T-helper 1 cell treated with Interleukin-12 subunit alpha and Interleukin-12 subunit beta and Interleukin-4 antibody, amounts not matched to agents 30 μg/mL and 1 μg/mL, for 36 hours (primary cell): Measurements from ENCODE around the gene PPP4R2.

Experiments
- H3K27ac Mint-ChIP-seq: one replicate; pipeline ENCODE4 v1.8.0; 2021; ENCODE audit warnings: mild to moderate bottlenecking, mixed read lengths
- H3K27me3 Mint-ChIP-seq: one replicate; pipeline ENCODE4 v1.8.0; 2021; ENCODE audit warnings: low read depth, mixed read lengths
- H3K36me3 Mint-ChIP-seq: one replicate; pipeline ENCODE4 v1.8.0; 2021; ENCODE audit warnings: low read depth, mixed read lengths
- H3K4me1 Mint-ChIP-seq: one replicate; pipeline ENCODE4 v1.8.0; 2021; ENCODE audit warnings: low read depth, mixed read lengths
- H3K4me3 Mint-ChIP-seq: one replicate; pipeline ENCODE4 v1.8.0; 2021; ENCODE audit warnings: mild to moderate bottlenecking, moderate library complexity, mixed read lengths
- H3K9me3 Mint-ChIP-seq: one replicate; pipeline ENCODE4 v1.8.0; 2021; ENCODE audit warnings: mixed read lengths

Gene PPP4R2

DNA sequence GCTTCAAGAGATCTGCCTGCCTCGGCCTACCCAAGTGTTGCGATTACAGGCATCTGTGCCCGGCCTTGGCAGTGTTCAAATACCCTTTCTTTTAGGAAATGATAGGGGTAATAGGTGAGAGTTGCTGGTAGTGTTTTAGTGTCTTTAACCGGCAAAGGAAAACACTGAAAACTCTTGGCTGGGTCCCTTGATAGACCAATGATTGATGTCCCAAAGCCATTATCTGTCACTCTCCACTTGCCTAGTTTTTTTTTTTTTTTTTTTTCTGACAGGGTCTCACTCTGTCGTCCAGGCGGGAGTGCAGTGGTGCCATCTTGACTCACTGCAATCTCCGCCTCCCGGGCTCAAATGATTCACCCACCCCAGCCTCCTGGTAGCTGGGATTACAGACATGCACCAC is 84.5 kb downstream of the PPP4R2 start:
- H3K4me3 Mint-ChIP-seq = no peak overlapping the region
- no peak overlapping the region for H3K27ac Mint-ChIP-seq
- H3K36me3 Mint-ChIP-seq = no peaks in the 10 kb centered on the region
- peaks cover 2% of the 10 kb centered on the region for H3K27me3 Mint-ChIP-seq
- H3K9me3 Mint-ChIP-seq = no peaks in the 10 kb centered on the region
- peaks cover 1% of the 10 kb centered on the region for H3K4me1 Mint-ChIP-seq

DNA sequence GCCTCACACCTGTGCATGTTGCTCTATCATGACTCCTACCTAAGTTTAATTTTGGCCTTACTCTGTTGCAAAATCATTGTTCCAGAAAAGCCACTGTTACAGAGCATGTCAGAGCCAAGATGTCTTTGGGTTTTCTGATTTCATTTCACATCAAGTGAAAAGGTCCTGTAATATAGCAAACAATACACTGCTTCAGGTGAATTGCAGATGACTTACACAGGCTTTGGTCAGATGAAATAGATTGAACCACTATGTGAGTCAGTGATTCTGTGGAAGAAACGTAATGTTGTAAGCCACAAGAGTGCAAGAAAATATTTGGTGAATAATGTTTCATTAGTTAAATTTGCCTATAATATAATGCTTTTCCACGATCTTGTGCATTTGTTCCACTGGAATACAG is 87.6 kb downstream of the PPP4R2 start:
- Mint-ChIP-seq H3K27me3 (peaks cover 13% of the 10 kb centered on the region), H3K27ac (no peak overlapping the region), H3K36me3 (no peaks in the 10 kb centered on the region), H3K4me1 (peaks cover 3% of the 10 kb centered on the region), H3K9me3 (no peaks in the 10 kb centered on the region), H3K4me3 (no peak overlapping the region)

DNA sequence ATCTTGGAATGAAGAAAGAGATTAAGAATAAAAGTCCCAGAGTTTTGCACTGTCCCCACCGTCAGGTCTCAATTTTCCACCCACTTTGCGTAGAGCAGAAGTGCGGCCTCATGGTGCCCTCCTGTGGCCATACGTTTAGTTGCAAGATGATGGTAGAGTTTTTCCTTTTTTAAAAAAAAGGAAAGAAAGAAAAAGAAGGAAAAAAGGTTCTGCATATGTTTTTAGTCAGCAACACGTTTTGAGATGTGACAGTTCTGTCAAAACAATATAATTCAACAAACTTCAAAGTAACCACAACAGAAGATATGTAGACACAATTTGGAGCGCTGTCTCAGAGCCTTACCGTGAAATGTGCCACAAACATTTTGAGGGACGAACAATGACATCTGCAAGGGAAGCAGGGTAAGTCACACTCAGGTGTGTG is 89.5 kb downstream of the PPP4R2 start:
- Mint-ChIP-seq H3K36me3 (no peaks in the 10 kb centered on the region), H3K9me3 (no peaks in the 10 kb centered on the region), H3K27me3 (peaks cover 16% of the 10 kb centered on the region), H3K27ac (no peak overlapping the region), H3K4me1 (peaks cover 3% of the 10 kb centered on the region), H3K4me3 (no peak overlapping the region)

DNA sequence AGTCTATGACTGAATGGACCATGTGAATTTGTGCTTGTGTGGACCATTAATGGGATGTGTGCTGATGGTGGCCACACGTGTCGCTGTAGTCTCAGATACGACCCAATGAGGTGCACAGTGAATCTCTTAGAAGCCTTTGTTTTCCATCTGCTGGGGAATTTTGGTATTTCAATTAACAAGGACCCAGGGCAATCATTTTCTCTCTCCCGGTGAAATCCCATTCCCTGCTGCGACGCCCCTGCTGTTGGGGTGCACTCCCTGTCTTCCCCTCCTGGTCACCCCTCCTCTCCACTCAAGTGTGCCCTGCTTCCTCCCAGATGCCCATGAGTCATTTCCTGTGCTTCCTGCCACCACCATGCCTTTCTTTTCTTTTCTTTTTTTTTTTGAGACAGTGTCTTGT is 97.5 kb downstream of the PPP4R2 start:
- Mint-ChIP-seq H3K4me3 (no peak overlapping the region), H3K27ac (no peak overlapping the region), H3K9me3 (no peaks in the 10 kb centered on the region), H3K36me3 (no peaks in the 10 kb centered on the region), H3K27me3 (peaks cover 6% of the 10 kb centered on the region), H3K4me1 (peaks cover 3% of the 10 kb centered on the region)

DNA sequence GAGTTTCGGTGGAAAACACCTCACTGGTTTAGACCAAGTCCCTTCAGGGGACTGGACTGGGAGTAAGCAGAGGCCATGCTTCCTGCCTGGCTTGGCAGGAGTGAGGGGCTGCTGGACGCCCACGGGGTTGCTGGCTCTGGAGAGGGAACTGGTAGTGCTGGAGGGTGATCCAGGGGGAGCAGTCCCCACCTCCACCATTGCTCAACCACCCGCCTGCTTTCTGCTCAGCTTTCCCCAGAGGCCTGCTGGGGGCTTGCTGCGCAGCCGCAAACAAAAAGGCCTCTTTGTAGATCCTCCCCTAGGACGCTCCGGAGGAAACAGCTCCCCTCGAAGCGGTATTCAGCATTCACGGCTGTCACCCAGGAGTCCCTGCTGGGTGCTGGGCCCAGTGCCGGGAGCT is 98.3 kb downstream of the PPP4R2 start:
- Mint-ChIP-seq H3K9me3 (no peaks in the 10 kb centered on the region), H3K36me3 (no peaks in the 10 kb centered on the region), H3K4me1 (peaks cover 3% of the 10 kb centered on the region), H3K4me3 (no peak overlapping the region), H3K27me3 (peaks cover 6% of the 10 kb centered on the region), H3K27ac (no peak overlapping the region)

DNA sequence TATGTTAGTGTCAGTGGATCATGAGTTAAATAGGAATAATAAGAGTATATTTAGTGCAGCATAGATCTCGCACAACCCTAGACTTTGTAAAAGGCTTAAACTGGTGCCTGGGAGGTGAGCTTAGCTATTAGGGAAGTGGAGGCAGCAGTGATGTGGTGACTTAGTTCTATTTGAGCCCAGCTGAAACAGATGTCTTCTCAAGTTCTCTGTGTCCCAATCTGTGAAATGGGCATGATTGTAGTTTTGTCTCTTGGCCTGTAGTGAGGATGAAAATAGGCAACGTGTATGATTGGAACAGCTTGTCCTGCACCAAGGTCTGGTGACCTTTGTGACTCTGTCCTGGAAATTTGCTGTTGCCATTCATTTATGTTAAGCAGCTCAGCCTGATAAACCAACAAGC is 99.6 kb downstream of the PPP4R2 start:
- Mint-ChIP-seq H3K36me3 (no peaks in the 10 kb centered on the region), H3K27me3 (peaks cover 3% of the 10 kb centered on the region), H3K27ac (no peak overlapping the region), H3K4me1 (peaks cover 3% of the 10 kb centered on the region), H3K4me3 (no peak overlapping the region), H3K9me3 (no peaks in the 10 kb centered on the region)

DNA sequence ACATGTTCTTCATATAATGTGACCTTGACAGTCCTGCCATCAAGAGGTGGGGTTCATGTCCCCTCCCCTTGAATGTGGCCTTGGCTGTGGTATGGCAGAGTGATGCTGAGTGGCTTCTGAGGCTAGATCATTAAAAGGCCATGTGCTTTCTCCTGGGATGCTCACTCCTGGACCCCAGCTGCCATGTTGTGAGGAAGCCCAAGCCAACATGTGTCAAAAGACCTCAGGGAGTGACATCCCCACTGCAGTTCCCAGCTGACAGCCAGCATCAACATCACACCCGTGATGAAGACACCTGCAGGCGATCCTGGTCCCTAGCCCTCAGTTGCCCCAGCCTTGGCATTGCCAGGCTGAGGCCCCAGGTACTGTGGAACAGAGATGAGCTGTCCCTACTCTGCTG is 101.4 kb downstream of the PPP4R2 start:
- peaks cover 3% of the 10 kb centered on the region for H3K4me1 Mint-ChIP-seq
- H3K27ac Mint-ChIP-seq = no peak overlapping the region
- H3K4me3 Mint-ChIP-seq = no peak overlapping the region
- H3K27me3 Mint-ChIP-seq = peaks cover 3% of the 10 kb centered on the region
- no peaks in the 10 kb centered on the region for H3K9me3 Mint-ChIP-seq
- H3K36me3 Mint-ChIP-seq = no peaks in the 10 kb centered on the region

DNA sequence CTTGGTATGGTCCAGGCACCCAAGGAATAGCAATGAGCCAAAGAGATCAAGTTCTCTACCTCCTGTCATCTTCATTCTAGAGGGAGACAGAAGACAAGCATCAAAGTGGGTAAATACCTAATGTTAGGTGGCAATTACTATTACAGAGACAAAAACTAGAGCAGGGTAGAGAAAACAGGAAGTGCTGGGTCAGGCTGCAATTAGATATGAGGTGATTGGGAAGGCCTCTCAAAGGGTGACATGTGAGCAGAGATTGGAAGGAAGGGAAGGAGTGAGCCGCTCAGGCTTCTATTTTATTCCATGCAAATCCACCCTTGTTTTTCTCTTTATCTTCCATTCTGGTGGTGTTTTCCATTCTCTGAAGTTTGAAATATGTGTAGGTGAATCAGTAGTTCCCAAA is 102.3 kb downstream of the PPP4R2 start:
- H3K9me3 Mint-ChIP-seq = no peaks in the 10 kb centered on the region
- H3K27ac Mint-ChIP-seq = no peak overlapping the region
- H3K27me3 Mint-ChIP-seq = peaks cover 3% of the 10 kb centered on the region
- H3K4me3 Mint-ChIP-seq = no peak overlapping the region
- H3K4me1 Mint-ChIP-seq = peaks cover 3% of the 10 kb centered on the region
- no peaks in the 10 kb centered on the region for H3K36me3 Mint-ChIP-seq

DNA sequence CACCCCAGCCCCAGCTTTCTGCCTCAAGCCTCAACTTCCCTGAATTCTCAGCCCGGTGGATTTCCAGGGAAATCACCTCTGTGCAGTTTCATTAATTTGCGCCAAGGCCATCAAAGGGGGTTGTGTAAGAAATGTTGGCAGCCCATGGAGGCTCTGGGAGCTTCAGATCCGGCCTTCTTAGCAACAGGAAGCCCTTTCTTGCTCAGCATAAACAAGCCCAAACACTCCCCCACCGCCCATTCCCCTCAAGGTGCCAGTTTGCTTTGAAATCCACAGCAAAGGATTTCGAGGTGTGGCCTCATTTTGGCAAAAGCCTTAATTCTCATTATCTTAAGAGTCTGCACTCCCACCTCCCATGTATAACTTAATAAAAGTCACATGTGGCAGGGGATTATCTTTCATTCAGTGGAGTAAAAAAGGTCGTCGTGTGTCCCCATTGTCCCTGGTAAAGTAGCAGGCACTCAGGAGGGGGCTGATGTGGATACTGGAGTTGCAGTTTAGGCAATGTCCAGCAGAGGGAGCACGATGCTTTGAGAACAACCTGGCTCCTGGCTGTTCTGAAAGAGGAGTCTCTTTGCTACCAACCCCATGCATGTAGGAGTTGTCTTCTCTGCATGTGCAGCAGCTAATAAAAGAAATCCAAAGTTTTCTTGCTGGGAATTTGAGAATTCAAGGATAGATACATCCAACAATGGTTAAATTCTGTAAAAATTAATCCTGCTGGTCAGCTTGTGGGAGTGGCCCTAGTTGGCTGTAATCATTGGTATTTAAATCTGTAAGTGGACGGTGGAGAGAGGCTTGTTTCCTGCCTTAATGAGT is 104.3 kb downstream of the PPP4R2 start:
- Mint-ChIP-seq H3K36me3 (no peaks in the 10 kb centered on the region), H3K27ac (no peak overlapping the region), H3K27me3 (peaks cover 3% of the 10 kb centered on the region), H3K4me3 (no peak overlapping the region), H3K9me3 (no peaks in the 10 kb centered on the region), H3K4me1 (no peaks in the 10 kb centered on the region)

DNA sequence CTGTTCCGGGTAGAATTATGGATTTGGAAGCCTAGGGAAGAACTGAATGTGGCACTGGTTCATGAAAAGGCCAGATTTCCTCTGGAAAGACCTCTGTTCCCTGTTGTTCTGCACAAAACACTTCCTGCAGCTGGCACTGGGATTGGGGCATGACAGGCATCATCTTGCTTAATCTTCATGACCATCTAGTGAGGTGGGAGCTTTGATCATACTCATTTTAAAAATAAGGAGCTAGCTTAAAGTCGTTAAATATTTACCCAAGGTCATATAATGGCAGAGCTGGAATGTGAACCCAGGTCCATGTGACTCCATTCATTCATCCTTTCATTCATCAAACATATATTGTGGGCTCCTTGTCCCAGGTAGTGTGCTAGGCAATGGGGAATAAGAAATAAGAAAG is 105.3 kb downstream of the PPP4R2 start:
- Mint-ChIP-seq H3K36me3 (no peaks in the 10 kb centered on the region), H3K4me1 (no peaks in the 10 kb centered on the region), H3K9me3 (no peaks in the 10 kb centered on the region), H3K27ac (no peak overlapping the region), H3K4me3 (no peak overlapping the region), H3K27me3 (peaks cover 3% of the 10 kb centered on the region)

DNA sequence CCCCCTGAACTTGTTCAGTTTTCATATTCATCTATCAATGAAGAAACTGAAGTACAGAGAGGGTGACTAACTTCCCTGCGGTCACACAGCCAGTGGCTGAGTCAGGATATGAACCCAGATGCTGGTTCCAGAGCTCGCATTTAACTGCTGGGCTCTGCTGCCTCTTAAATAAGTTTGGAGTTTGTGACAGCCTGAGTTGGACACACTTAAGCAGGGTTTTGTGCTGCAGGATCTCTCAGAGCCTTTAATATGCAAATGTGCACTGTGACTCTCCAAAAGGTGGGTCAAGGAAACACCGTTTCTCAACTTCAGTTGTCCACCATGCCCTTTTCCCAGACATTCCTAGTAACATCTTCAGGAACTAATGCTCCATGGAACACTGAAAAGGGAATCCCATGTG is 110.6 kb downstream of the PPP4R2 start:
- Mint-ChIP-seq H3K4me3 (no peak overlapping the region), H3K9me3 (no peaks in the 10 kb centered on the region), H3K4me1 (no peaks in the 10 kb centered on the region), H3K36me3 (no peaks in the 10 kb centered on the region), H3K27me3 (no peaks in the 10 kb centered on the region), H3K27ac (no peak overlapping the region)

DNA sequence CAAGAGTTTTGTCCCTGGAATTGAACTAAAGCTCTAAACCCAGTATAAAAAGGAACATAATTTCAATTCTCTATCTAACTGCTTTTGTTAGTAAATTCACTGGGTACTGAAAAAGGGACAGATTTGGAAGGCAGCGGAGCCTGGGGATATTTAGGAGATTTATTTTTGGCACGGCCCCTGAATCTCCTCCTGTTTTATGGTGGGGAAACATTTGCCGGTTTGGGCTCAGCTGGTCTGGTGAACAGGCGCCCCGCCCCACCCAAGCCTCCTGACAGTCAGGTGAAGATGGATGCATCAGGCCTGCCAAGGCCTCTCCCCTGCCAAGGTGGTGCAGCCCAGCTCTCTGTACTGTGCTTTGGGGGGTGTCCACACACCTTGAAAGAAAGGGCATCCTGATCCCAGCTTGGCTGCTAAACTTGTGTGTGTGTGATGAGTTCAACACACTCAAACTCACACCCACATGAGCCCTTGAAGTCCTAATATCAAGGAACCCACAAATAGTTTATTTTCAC is 111.1 kb downstream of the PPP4R2 start:
- no peaks in the 10 kb centered on the region for H3K36me3 Mint-ChIP-seq
- H3K4me3 Mint-ChIP-seq = no peak overlapping the region
- H3K27ac Mint-ChIP-seq = no peak overlapping the region
- H3K9me3 Mint-ChIP-seq = no peaks in the 10 kb centered on the region
- no peaks in the 10 kb centered on the region for H3K4me1 Mint-ChIP-seq
- H3K27me3 Mint-ChIP-seq = no peaks in the 10 kb centered on the region

DNA sequence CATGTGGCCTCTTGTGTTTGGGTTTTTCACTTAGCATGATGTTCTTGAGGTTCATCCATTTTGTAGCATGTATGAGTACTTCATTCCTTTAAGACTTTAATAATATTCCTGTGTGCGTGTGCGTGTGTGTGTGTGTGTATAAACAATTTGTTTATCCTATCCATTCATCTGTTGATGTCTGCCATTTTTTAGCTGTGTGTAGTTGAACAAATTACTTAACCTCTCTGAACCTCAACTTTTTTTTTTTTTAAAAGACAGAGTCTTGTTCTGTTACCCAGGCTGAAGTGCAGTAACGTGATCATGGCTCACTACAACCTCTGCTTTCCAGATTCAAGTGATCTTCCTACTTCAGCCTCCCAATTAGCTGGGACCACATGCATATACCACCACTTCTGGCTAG is 112.1 kb downstream of the PPP4R2 start:
- Mint-ChIP-seq H3K27ac (no peak overlapping the region), H3K9me3 (no peaks in the 10 kb centered on the region), H3K4me3 (no peak overlapping the region), H3K27me3 (no peaks in the 10 kb centered on the region), H3K36me3 (no peaks in the 10 kb centered on the region), H3K4me1 (no peaks in the 10 kb centered on the region)

DNA sequence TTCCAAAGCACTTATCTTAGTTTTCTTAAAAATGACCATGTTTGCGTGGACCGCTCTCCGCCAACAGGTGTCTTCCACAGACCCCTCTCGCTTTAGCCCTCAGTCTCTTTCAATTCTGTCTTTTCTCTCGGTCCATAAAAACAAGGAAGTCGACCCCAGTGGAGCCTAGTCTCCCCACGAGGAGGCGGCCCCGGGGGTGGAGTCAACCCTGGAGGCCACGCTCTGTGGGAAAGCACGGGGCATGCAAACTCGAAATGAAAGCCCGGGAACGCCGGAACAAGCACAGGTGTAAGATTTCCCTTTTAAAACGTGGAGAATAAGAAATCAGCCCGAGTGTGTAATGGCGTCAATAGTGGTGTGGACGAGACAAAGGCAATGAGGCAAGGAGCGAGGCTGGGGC is 113.9 kb downstream of the PPP4R2 start:
- Mint-ChIP-seq H3K4me3 (no peak overlapping the region), H3K36me3 (no peaks in the 10 kb centered on the region), H3K27ac (no peak overlapping the region), H3K27me3 (no peaks in the 10 kb centered on the region), H3K4me1 (no peaks in the 10 kb centered on the region), H3K9me3 (no peaks in the 10 kb centered on the region)

DNA sequence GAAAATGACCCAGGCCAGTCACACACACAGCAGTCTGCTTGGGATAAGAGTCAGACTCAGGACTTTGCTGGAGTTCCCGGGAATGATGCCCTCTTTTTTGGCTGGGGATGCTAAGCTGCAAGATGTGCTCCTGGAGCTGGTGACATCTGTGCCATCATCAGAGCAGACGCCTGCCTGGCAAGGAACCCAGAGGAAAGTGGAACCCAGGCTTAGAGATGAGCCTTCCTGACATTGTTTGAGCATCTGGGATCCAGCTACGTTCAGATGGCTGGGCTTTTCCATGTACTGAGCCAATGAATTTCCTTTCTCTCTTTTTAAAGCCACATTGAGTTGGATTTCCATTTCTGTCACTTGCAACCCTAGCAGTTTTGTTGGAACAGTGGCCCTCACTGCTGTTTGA is 118.1 kb downstream of the PPP4R2 start:
- Mint-ChIP-seq H3K9me3 (no peaks in the 10 kb centered on the region), H3K4me3 (no peak overlapping the region), H3K27me3 (no peaks in the 10 kb centered on the region), H3K4me1 (no peaks in the 10 kb centered on the region), H3K27ac (no peak overlapping the region), H3K36me3 (no peaks in the 10 kb centered on the region)
